Mammary epithelial cell (primary cell): Measurements from ENCODE around the gene TAS2R60.

Source experiments
- CTCF ChIP-seq, 2 donors: IDR thresholded peaks in 1 of 2; conservative IDR thresholded peaks in 1 of 2; 2 replicates each; pipeline ENCODE4 v1.5.1; 2011 to 2012; ENCODE audit warnings: inconsistent platforms in 2 of 2, low read length in 2 of 2, mild to moderate bottlenecking in 2 of 2, control low read depth in 1 of 2, low read depth in 1 of 2; ENCODE audit not compliant: insufficient read depth in 1 of 2; ENCODE audit errors: extremely low read depth in 1 of 2
- EZH2 ChIP-seq: IDR thresholded peaks from 2 replicates; pipeline ENCODE4 v1.6.1; 2012; ENCODE audit warnings: low read length, inconsistent platforms, borderline replicate concordance

DNA sequence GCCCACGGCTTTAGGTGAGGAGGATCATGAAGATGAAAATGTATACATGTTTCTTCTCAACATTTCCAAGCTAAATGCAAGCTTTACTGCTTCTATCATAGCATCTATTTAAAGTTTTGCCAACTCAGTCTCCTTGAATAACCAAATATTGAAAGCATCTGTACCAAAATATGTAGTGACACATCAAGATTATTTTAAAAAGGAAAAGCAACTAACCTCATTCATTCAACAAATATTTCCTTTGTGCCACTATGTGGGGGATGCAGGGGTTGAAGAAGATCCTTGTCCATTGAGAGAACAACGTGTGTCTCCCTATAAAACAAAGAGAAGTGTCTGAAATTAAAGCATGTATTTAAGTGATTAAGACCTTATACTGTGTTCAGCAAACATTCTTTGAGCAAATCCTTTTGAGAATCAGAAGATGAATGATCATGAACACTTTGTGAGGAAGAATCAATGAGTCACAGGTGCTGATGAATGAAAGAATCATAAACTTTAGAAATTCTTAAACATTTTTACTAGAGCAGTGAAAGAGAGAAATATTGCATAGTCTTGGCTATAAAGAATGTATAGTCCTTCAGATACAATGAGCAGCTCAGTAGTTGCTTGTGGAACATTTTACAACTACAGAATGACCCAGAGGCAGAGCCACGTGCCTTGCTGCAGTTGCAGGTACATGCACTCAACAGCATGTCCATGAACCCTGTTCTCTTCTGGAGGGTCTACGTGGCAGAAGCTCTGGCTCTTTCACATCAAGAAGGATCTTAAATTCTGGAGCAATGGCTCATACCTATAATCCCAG, 13.9 kb downstream of the TAS2R60 start:
- TF ChIP-seq CTCF (conservative IDR thresholded peaks at IDR 0.05 in 1 of 2, IDR thresholded peaks at IDR 0.05 in 1 of 2; ENCODE audit: extremely low read depth in 1 of 2, insufficient read depth in 1 of 2, low read depth in 1 of 2, low read length in 2 of 2) (no peak), EZH2 (no peak)
